Keratinocyte (primary cell): ENCODE data around the gene TRIM52. TPM values are rescaled to one million over a fixed set of nuclear protein-coding genes. Genes with fewer than 3 reads are reported as not detected.

Experiments
- DNase-seq: peaks from one replicate; pipeline ENCODE4 v3.0.0-alpha.2; 2011; ENCODE audit warnings: low read depth, missing footprints, low spot score
- FAIRE-seq: peaks from 2 replicates; lab custom pipeline; 2011; peaks lifted over from hg19 to GRCh38; lab: Jason Lieb, UNC
- H2AFZ ChIP-seq: 2 replicates; pipeline ENCODE4 v1.6.0; 2012; ENCODE audit warnings: low read length, control low read depth, inconsistent platforms; ENCODE audit not compliant: control insufficient read depth
- H3K27ac ChIP-seq: 2 replicates; pipeline ENCODE4 v1.5.1; 2011; ENCODE audit warnings: low read length; ENCODE audit not compliant: control insufficient read depth, insufficient read depth
- H3K27me3 ChIP-seq: 3 replicates; pipeline ENCODE4 v1.6.0; 2011; ENCODE audit warnings: low read length; ENCODE audit not compliant: control insufficient read depth, insufficient read depth; ENCODE audit errors: extremely low read depth
- H3K36me3 ChIP-seq, 2 experiments: 2 replicates in 1 of 2; 3 replicates in 1 of 2; pipeline ENCODE4 v1.5.1; 2011; ENCODE audit warnings: low read length in 2 of 2, mild to moderate bottlenecking in 1 of 2; ENCODE audit not compliant: control insufficient read depth in 2 of 2, insufficient read depth in 2 of 2; ENCODE audit errors: extremely low read depth in 1 of 2
- H3K4me1 ChIP-seq: 3 replicates; pipeline ENCODE4 v1.5.1; 2011; ENCODE audit warnings: low read length; ENCODE audit not compliant: control insufficient read depth, insufficient read depth; ENCODE audit errors: extremely low read depth
- H3K4me2 ChIP-seq: 3 replicates; pipeline ENCODE4 v1.6.0; 2011; ENCODE audit warnings: low read depth, low read length; ENCODE audit not compliant: control insufficient read depth, insufficient read depth; ENCODE audit errors: extremely low read depth
- H3K4me3 ChIP-seq, 3 experiments: fragments of 200-600 bp in 1 of 3; sonication (generic) in 1 of 3; 2 replicates in 2 of 3; 3 replicates in 1 of 3; pipeline ENCODE4 v1.5.1; 2011 to 2016; ENCODE audit warnings: low read length in 3 of 3, mild to moderate bottlenecking in 3 of 3, control low read depth in 2 of 3, inconsistent platforms in 1 of 3, low read depth in 1 of 3, mixed read lengths in 1 of 3, mixed run types in 1 of 3, moderate library complexity in 1 of 3; ENCODE audit not compliant: control insufficient read depth in 2 of 3, insufficient read depth in 2 of 3; ENCODE audit errors: extremely low read depth in 1 of 3
- H3K79me2 ChIP-seq: 2 replicates; pipeline ENCODE4 v1.6.0; 2012; ENCODE audit warnings: low read length; ENCODE audit not compliant: control insufficient read depth, insufficient read depth
- H3K9ac ChIP-seq: 3 replicates; pipeline ENCODE4 v1.6.0; 2011; ENCODE audit warnings: low read length; ENCODE audit not compliant: control insufficient read depth, insufficient read depth; ENCODE audit errors: extremely low read depth
- H3K9me1 ChIP-seq: 3 replicates; pipeline ENCODE4 v1.6.0; 2011; ENCODE audit warnings: low read length; ENCODE audit not compliant: control insufficient read depth, insufficient read depth; ENCODE audit errors: extremely low read depth
- H3K9me3 ChIP-seq: 2 replicates; pipeline ENCODE4 v1.5.1; 2012; ENCODE audit warnings: low read depth, low read length; ENCODE audit not compliant: control insufficient read depth
- H4K20me1 ChIP-seq: 3 replicates; pipeline ENCODE4 v1.6.0; 2011; ENCODE audit warnings: low read length; ENCODE audit not compliant: control insufficient read depth, insufficient read depth; ENCODE audit errors: extremely low read depth
- CTCF ChIP-seq, 3 experiments: IDR thresholded peaks in 1 of 3; conservative IDR thresholded peaks in 1 of 3; optimal IDR thresholded peaks in 1 of 3; 2 replicates in 2 of 3; 3 replicates in 1 of 3; pipeline versions ENCODE3 to v1.5.1; 2011; ENCODE audit warnings: low read length in 3 of 3, mild to moderate bottlenecking in 3 of 3, moderate library complexity in 2 of 3, control low read depth in 1 of 3, inconsistent platforms in 1 of 3; ENCODE audit not compliant: insufficient read depth in 2 of 3; ENCODE audit errors: extremely low read depth in 1 of 3
- EZH2 ChIP-seq: IDR thresholded peaks from one replicate; pipeline ENCODE4 v1.6.1; 2012; ENCODE audit warnings: inconsistent platforms, mild to moderate bottlenecking, low read length, moderate library complexity
- dilution Hi-C: fragments of 300-500 bp; cut with MboI; formaldehyde crosslinking; loops from one replicate; pipeline ENCODE4 v1.7.0; 2020; ENCODE audit warnings: low sequenced_read_pairs; ENCODE audit not compliant: extremely low pct_ligation_motif_present
- polyA plus RNA-seq, 5 experiments: library from polyadenylated mRNA; depleted of rRNA in 3 of 5; stranded (reverse) in 3 of 5; stranded (forward) in 1 of 5; unstranded in 1 of 5; fragments of >200 nt; gene quantifications; 1 replicate in 1 of 5; 2 replicates in 3 of 5; 3 replicates in 1 of 5; pipeline versions ENCODE4 v1.2.1 to v1.2.3, GENCODE V29; 2011 to 2012; ENCODE audit warnings: missing spikeins in 2 of 5, low read depth in 1 of 5, low replicate concordance in 1 of 5

The TRIM52 gene
- polyA plus RNA-seq, 1 donor (not counting 4 experiments of a cell fraction or from before 2014, with no cell fraction given), result 7.5 TPM

DNA sequence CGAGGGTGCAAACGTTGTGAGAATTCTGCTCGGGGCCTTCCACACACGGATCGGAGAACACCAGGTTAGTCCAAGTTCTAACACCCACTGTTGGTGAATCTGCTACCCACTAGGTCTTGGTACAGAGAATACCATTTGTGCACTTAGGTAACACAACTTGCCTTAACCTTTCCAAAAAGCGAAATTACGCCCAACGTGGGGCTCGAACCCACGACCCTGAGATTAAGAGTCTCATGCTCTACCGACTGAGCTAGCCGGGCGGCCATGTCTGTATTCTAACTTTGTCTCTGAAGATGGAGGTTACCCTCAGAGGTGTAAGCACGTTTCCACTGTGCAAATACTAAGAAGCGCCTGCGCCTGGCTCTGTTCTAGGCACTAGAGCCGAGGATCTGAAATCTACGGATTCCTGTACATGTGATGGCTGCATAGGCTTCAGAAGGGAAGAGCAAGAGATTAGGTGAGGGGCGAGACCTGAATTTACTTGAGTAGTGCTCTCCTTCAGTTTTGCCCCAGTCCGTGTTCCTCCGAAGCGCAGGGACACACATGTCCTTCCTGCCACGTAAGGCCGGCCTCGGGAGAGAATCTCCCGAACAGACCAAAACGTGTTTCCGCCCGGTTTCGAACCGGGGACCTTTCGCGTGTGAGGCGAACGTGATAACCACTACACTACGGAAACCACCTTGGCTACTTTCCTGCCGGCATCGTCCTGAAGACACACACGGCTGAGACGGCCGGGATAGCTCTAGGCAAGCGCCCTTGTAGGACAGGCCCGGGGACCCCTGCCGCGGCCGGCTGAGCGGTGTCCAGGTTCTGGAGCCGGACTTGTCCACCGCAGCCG lies 38.9 kb downstream of the TRIM52 start:
- no peaks in the 10 kb centered on the region for H3K27me3 ChIP-seq
- FAIRE-seq, result peak; percentile 34
- peak overlapping the region; percentile 87 for H2AFZ ChIP-seq
- H3K36me3 ChIP-seq, result peaks cover 10 to 13% of the 10 kb centered on the region in 2 experiments
- no peaks in the 10 kb centered on the region for H4K20me1 ChIP-seq
- H3K9ac ChIP-seq, result peak overlapping the region; percentile 87
- peak overlapping the region; percentile 94 for H3K4me2 ChIP-seq
- DNase-seq, result peak; percentile 94
- peak overlapping the region; percentile 88 for H3K27ac ChIP-seq
- peaks cover 24% of the 10 kb centered on the region for H3K4me1 ChIP-seq
- TF ChIP-seq EZH2, result no peak
- no peak for TF ChIP-seq CTCF (optimal IDR thresholded peaks at IDR 0.05 in 1 of 3, IDR thresholded peaks at IDR 0.05 in 1 of 3, conservative IDR thresholded peaks at IDR 0.05 in 1 of 3; ENCODE audit: extremely low read depth in 1 of 3, insufficient read depth in 2 of 3, low read length in 3 of 3)
- no peaks in the 10 kb centered on the region for H3K9me3 ChIP-seq
- H3K9me1 ChIP-seq, result peaks cover 4% of the 10 kb centered on the region
- dilution Hi-C loops, result no loop called here
- H3K79me2 ChIP-seq, result peaks cover 24% of the 10 kb centered on the region
- peak overlapping the region; percentile 85 to 88 (median 87) for H3K4me3 ChIP-seq

GRCh38 chr5:181221105-181221791 lies 39.7 kb downstream of the TRIM52 start:
- Histone ChIP-seq H3K27ac (no peak overlapping the region), H3K36me3 (peaks cover 5 to 11% of the 10 kb centered on the region in 2 experiments), H4K20me1 (no peaks in the 10 kb centered on the region), H3K4me3 (no peak overlapping the region), H3K27me3 (no peaks in the 10 kb centered on the region), H3K9me3 (no peaks in the 10 kb centered on the region), H2AFZ (no peak overlapping the region), H3K79me2 (peaks cover 23% of the 10 kb centered on the region), H3K4me1 (peaks cover 24% of the 10 kb centered on the region), H3K9ac (no peak overlapping the region), H3K4me2 (peak overlapping the region; percentile 6), H3K9me1 (peaks cover 4% of the 10 kb centered on the region)
- DNase-seq (no peak), FAIRE-seq (no peak)
- dilution Hi-C loops, result no loop called here
- TF ChIP-seq CTCF (optimal IDR thresholded peaks at IDR 0.05 in 1 of 3, IDR thresholded peaks at IDR 0.05 in 1 of 3, conservative IDR thresholded peaks at IDR 0.05 in 1 of 3; ENCODE audit: extremely low read depth in 1 of 3, insufficient read depth in 2 of 3, low read length in 3 of 3), result no peak
- TF ChIP-seq EZH2, result no peak
